ENCODE measurements around the gene MEPE.

Gene MEPE

DNA sequence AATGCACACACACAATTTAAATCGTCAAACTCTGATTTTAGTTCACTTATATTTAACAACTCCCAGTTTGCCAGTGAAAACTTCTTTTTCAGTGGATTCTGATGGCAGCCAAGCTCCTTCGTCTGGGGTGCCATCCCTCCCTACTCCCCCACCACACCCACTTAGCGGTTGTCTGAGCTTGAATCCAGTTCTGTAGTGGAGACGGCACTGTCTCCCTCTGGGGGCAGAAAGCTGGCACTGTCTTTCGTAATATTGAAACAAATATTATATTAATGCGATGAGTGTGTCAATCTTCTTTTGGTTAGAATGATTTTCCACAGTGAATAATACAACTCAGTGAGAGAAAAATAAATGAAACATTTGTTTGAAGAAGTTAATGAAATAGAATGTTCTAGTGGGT is 5.4 kb downstream of the MEPE start:
- no peak overlapping the region for H2AFZ ChIP-seq (ENCODE audit: low read length)
- H3K27ac ChIP-seq (ENCODE audit: low read depth, low read length, poor library complexity, severe bottlenecking) = no peak overlapping the region
- TF ChIP-seq, protein P1, sequence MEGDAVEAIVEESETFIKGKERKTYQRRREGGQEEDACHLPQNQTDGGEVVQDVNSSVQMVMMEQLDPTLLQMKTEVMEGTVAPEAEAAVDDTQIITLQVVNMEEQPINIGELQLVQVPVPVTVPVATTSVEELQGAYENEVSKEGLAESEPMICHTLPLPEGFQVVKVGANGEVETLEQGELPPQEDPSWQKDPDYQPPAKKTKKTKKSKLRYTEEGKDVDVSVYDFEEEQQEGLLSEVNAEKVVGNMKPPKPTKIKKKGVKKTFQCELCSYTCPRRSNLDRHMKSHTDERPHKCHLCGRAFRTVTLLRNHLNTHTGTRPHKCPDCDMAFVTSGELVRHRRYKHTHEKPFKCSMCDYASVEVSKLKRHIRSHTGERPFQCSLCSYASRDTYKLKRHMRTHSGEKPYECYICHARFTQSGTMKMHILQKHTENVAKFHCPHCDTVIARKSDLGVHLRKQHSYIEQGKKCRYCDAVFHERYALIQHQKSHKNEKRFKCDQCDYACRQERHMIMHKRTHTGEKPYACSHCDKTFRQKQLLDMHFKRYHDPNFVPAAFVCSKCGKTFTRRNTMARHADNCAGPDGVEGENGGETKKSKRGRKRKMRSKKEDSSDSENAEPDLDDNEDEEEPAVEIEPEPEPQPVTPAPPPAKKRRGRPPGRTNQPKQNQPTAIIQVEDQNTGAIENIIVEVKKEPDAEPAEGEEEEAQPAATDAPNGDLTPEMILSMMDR (IDR thresholded peaks at IDR 0.05; ENCODE audit: low read length) = peak; percentile 57
- TF ChIP-seq EZH2 (IDR thresholded peaks at IDR 0.05; ENCODE audit: borderline replicate concordance, low read length) = no peak
- H3K4me1 ChIP-seq (ENCODE audit: insufficient read depth, low read length, severe bottlenecking) = no peaks in the 10 kb centered on the region
- no peak overlapping the region for H3K9ac ChIP-seq (ENCODE audit: low read length)
- H3F3A ChIP-seq (ENCODE audit: insufficient read depth, low read length) = no peaks in the 10 kb centered on the region
- H3K36me3 ChIP-seq (ENCODE audit: insufficient read depth, low read length) = no peaks in the 10 kb centered on the region
- no peak overlapping the region for H3K4me3 ChIP-seq (ENCODE audit: low read depth, low read length, poor library complexity, severe bottlenecking)
- H3K9me3 ChIP-seq (ENCODE audit: low read length) = no peaks in the 10 kb centered on the region
- no peaks in the 10 kb centered on the region for H3K27me3 ChIP-seq (ENCODE audit: insufficient read depth, low read length)
- H3K79me2 ChIP-seq (ENCODE audit: insufficient read depth, low read length) = no peaks in the 10 kb centered on the region
- H3K4me2 ChIP-seq (ENCODE audit: low read length) = no peak overlapping the region
- no peaks in the 10 kb centered on the region for H4K20me1 ChIP-seq (ENCODE audit: insufficient read depth, low read length)
- H3K9me2 ChIP-seq (ENCODE audit: low read depth, low read length) = no peaks in the 10 kb centered on the region

DNA sequence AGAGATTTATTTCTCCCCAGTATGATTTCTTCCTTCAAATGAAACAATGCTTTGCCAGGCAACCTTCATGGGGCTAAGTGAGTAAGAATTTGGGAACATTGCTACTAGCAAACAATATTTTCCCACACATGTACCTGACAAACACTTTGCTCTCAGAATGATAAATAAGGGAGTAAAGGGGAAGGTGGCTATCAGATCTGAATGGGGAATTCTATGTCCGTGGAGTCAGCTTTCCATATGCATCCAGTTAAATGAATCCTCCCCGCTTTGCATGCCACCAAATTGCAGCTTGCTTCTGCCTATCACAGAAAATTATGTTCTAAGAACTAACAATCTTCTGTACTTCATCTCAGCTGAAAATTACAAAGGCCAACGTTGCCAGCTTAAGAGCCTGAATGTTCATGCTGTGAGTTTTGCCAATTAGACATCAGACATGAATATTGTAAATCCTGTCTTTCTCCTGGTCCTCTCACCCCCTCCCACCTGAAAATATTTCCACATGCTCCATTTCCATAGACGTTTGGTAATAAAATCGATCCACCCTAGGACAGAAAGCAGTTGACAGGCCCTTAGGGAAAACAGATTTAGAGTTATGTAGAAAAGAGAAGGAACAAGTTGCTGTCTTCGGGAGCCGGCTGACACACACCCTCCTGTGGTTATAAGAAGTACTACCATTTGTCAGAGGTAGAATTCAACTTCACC is 6.3 kb downstream of the MEPE start:
- Histone ChIP-seq H3K9me3 (ENCODE audit: low read length) (no peaks in the 10 kb centered on the region), H3K79me2 (ENCODE audit: insufficient read depth, low read length) (no peaks in the 10 kb centered on the region), H3K4me1 (ENCODE audit: insufficient read depth, low read length, severe bottlenecking) (no peaks in the 10 kb centered on the region), H3K9me2 (ENCODE audit: low read depth, low read length) (no peaks in the 10 kb centered on the region), H3K4me3 (ENCODE audit: low read depth, low read length, poor library complexity, severe bottlenecking) (no peak overlapping the region), H3K36me3 (ENCODE audit: insufficient read depth, low read length) (no peaks in the 10 kb centered on the region), H3K27me3 (ENCODE audit: insufficient read depth, low read length) (no peaks in the 10 kb centered on the region), H3K27ac (ENCODE audit: low read depth, low read length, poor library complexity, severe bottlenecking) (no peak overlapping the region), H2AFZ (ENCODE audit: low read length) (no peak overlapping the region), H3F3A (ENCODE audit: insufficient read depth, low read length) (no peaks in the 10 kb centered on the region), H4K20me1 (ENCODE audit: insufficient read depth, low read length) (no peaks in the 10 kb centered on the region), H3K4me2 (ENCODE audit: low read length) (no peak overlapping the region), H3K9ac (ENCODE audit: low read length) (no peak overlapping the region)
- TF ChIP-seq EZH2 (IDR thresholded peaks at IDR 0.05; ENCODE audit: borderline replicate concordance, low read length) = no peak
- TF ChIP-seq, protein P1 (IDR thresholded peaks at IDR 0.05; ENCODE audit: low read length) = peak; percentile 65

DNA sequence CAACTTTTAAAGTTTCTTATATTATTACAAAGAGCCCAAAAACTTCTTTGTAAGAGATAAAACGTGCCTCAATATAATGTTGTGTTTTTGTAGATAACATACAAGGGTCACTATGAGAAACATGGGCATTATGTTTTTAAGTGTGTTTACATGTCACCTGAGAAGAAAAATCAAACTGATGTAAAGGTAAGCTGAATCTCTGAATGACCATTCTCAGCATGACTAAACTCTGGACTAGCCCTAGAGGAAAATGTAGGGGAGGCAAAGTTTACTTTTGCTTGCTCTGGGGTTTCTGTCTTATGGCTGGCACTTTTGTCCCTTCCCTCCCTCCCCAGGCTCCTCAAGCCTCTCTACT is 6.8 kb downstream of the MEPE start:
- Histone ChIP-seq H3K9ac (ENCODE audit: low read length) (no peak overlapping the region), H3K9me2 (ENCODE audit: low read depth, low read length) (no peaks in the 10 kb centered on the region), H3K9me3 (ENCODE audit: low read length) (no peaks in the 10 kb centered on the region), H3F3A (ENCODE audit: insufficient read depth, low read length) (no peaks in the 10 kb centered on the region), H3K4me3 (ENCODE audit: low read depth, low read length, poor library complexity, severe bottlenecking) (no peak overlapping the region), H2AFZ (ENCODE audit: low read length) (no peak overlapping the region), H3K27me3 (ENCODE audit: insufficient read depth, low read length) (no peaks in the 10 kb centered on the region), H3K4me2 (ENCODE audit: low read length) (no peak overlapping the region), H3K79me2 (ENCODE audit: insufficient read depth, low read length) (no peaks in the 10 kb centered on the region), H3K36me3 (ENCODE audit: insufficient read depth, low read length) (no peaks in the 10 kb centered on the region), H4K20me1 (ENCODE audit: insufficient read depth, low read length) (no peaks in the 10 kb centered on the region), H3K27ac (ENCODE audit: low read depth, low read length, poor library complexity, severe bottlenecking) (no peak overlapping the region), H3K4me1 (ENCODE audit: insufficient read depth, low read length, severe bottlenecking) (no peaks in the 10 kb centered on the region)
- TF ChIP-seq, protein P1 (IDR thresholded peaks at IDR 0.05; ENCODE audit: low read length) = no peak
- TF ChIP-seq EZH2 (IDR thresholded peaks at IDR 0.05; ENCODE audit: borderline replicate concordance, low read length) = no peak
